ENCODE measurements around the gene UNC45B. TPM values are rescaled to one million over a fixed set of nuclear protein-coding genes. Genes with fewer than 3 reads are reported as not detected.

The UNC45B gene
- total RNA-seq, 2 experiments from 2014 or later: 0.11 to 0.20 TPM

- H3K4me1 ChIP-seq (ENCODE audit: insufficient read depth, low read length): peaks cover 63% of the 10 kb centered on the region
- H3K9me3 Mint-ChIP-seq: peaks cover 3% of the 10 kb centered on the region
- intact Hi-C loops (cut with DNase I, micrococcal nuclease): loop anchor here in 1 of 2 experiments (1.0 kb wide), 2 partner anchors 23 to 94 kb away; no protein-coding TSS in a partner anchor
- H3K4me3 ChIP-seq (ENCODE audit: low read length): peak overlapping the region; percentile 6
- no peaks in the 10 kb centered on the region for H3K27me3 ChIP-seq (ENCODE audit: control insufficient read depth in 1 of 2, insufficient read depth in 2 of 2, low read length in 2 of 2)
- H3K27ac ChIP-seq (ENCODE audit: low read depth in 1 of 2, low read length in 2 of 2): peak overlapping the region; percentile 43 to 70
- no peak for TF ChIP-seq CTCF (IDR thresholded peaks at IDR 0.05)
- ChIA-PET CTCF (interaction anchor here (2.2 kb wide), 3 partner anchors 21 to 94 kb away, joined by 7 to 8 read pairs (median 8); no protein-coding TSS in a partner anchor), POLR2A (interaction anchor here (0.5 to 3.3 kb wide), 8 partner anchors 13 to 94 kb away, joined by 3 to 52 read pairs (median 5); partner anchors contain the start of gene SLFN5)
- no peaks in the 10 kb centered on the region for H3K27me3 Mint-ChIP-seq
- H3K4me1 Mint-ChIP-seq (ENCODE audit: low read depth): peaks cover 84% of the 10 kb centered on the region
- H3K9me3 ChIP-seq (ENCODE audit: control insufficient read depth in 1 of 2, insufficient read depth in 1 of 2, low read length in 2 of 2): peaks cover 6 to 7% of the 10 kb centered on the region in 2 experiments
- peaks cover 20% of the 10 kb centered on the region for H3K36me3 Mint-ChIP-seq (ENCODE audit: low read depth)
- no peaks in the 10 kb centered on the region for H3K36me3 ChIP-seq (ENCODE audit: insufficient read depth, low read length)
- ATAC-seq (ENCODE audit: poor library complexity) (no peak), DNase-seq (peak in 1 of 14 experiments; percentile 67)
- H3K4me3 Mint-ChIP-seq: peak overlapping the region; percentile 76
- H3K27ac Mint-ChIP-seq: peak overlapping the region; percentile 91
Measured at GRCh38 chr17:35218915-35219314, 71.3 kb downstream of the UNC45B start.

- Histone ChIP-seq H3K27ac (ENCODE audit: low read depth in 1 of 2, low read length in 2 of 2) (no peak overlapping the region), H3K4me3 (ENCODE audit: low read length) (no peak overlapping the region), H3K36me3 (ENCODE audit: insufficient read depth, low read length) (no peaks in the 10 kb centered on the region), H3K9me3 (ENCODE audit: control insufficient read depth in 1 of 2, insufficient read depth in 1 of 2, low read length in 2 of 2) (peaks cover 6 to 7% of the 10 kb centered on the region in 2 experiments), H3K4me1 (ENCODE audit: insufficient read depth, low read length) (peaks cover 35% of the 10 kb centered on the region), H3K27me3 (ENCODE audit: control insufficient read depth in 1 of 2, insufficient read depth in 2 of 2, low read length in 2 of 2) (no peaks in the 10 kb centered on the region)
- Mint-ChIP-seq H3K4me3 (no peak overlapping the region), H3K36me3 (ENCODE audit: low read depth) (peaks cover 32% of the 10 kb centered on the region), H3K9me3 (peaks cover 3% of the 10 kb centered on the region), H3K27ac (peak overlapping the region; percentile 64), H3K4me1 (ENCODE audit: low read depth) (peaks cover 72% of the 10 kb centered on the region), H3K27me3 (no peaks in the 10 kb centered on the region)
- ChIA-PET POLR2A (interaction anchor here (0.9 to 2.8 kb wide), 6 partner anchors 9 to 356 kb away, joined by 3 to 18 read pairs (median 6); partner anchors contain the start of genes PEX12 and SLFN5), CTCF (interaction anchor here (0.9 kb wide), 1 partner anchor 81 kb away, joined by 3 read pairs; the partner anchor contains the start of gene NLE1)
- no peak for TF ChIP-seq CTCF (IDR thresholded peaks at IDR 0.05)
- no peak for DNase-seq
- ATAC-seq (ENCODE audit: poor library complexity): no peak
- intact Hi-C loops (cut with DNase I, micrococcal nuclease): no loop called here
Measured at GRCh38 chr17:35222452-35222851, 74.8 kb downstream of the UNC45B start.

DNA sequence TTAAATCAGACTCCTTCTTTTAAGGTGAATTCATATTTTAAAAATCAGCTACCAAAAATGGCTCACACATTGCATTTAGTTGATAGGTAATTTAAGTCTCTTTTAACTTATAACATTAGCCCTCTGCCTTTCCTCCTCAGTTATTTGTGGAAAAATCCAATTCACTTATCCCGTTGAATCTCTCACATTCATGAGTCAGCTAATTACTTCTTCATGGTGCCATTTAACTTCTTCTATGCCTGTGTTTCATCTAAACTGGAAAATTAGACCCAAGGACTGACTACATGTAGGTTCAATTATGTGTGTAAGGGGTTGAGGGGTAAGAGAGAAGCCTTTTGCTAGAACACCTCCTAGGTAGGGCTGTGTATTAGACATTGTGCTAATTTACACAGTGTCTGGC, 76.8 kb downstream of the UNC45B start:
- TF ChIP-seq CTCF (IDR thresholded peaks at IDR 0.05): no peak
- CTCF ChIA-PET: no interaction called here
- H3K4me1 Mint-ChIP-seq (ENCODE audit: low read depth): peaks cover 73% of the 10 kb centered on the region
- H3K27ac Mint-ChIP-seq: peak overlapping the region; percentile 7
- H3K4me3 Mint-ChIP-seq: peak overlapping the region; percentile 39
- H3K36me3 Mint-ChIP-seq (ENCODE audit: low read depth): peaks cover 37% of the 10 kb centered on the region
- H3K9me3 ChIP-seq (ENCODE audit: control insufficient read depth in 1 of 2, insufficient read depth in 1 of 2, low read length in 2 of 2): peaks cover 6 to 7% of the 10 kb centered on the region in 2 experiments
- intact Hi-C loops (cut with DNase I, micrococcal nuclease): no loop called here
- peaks cover 3% of the 10 kb centered on the region for H3K9me3 Mint-ChIP-seq
- no peaks in the 10 kb centered on the region for H3K36me3 ChIP-seq (ENCODE audit: insufficient read depth, low read length)
- DNase-seq: no peak
- POLR2A ChIA-PET: interaction anchor here (1.0 to 2.3 kb wide), 3 partner anchors 10 to 15 kb away, joined by 3 to 9 read pairs (median 7); no protein-coding TSS in a partner anchor
- no peak overlapping the region for H3K27ac ChIP-seq (ENCODE audit: low read depth in 1 of 2, low read length in 2 of 2)
- ATAC-seq (ENCODE audit: poor library complexity): no peak
- H3K4me3 ChIP-seq (ENCODE audit: low read length): no peak overlapping the region
- H3K27me3 Mint-ChIP-seq: no peaks in the 10 kb centered on the region
- no peaks in the 10 kb centered on the region for H3K27me3 ChIP-seq (ENCODE audit: control insufficient read depth in 1 of 2, insufficient read depth in 2 of 2, low read length in 2 of 2)
- H3K4me1 ChIP-seq (ENCODE audit: insufficient read depth, low read length): peaks cover 22% of the 10 kb centered on the region
